SK-N-SH treated with all-trans-retinoic acid at 6 μM for 48 hours (cell line): ENCODE measurements around the gene KIF7.

Experiments
- ESRRG ChIP-seq: fragments of 250-450 bp; sonication (Bioruptor Pico); IDR thresholded peaks from 2 replicates; pipeline ENCODE4 v1.6.1; 2021; ENCODE audit warnings: mild to moderate bottlenecking
- GLIS3 ChIP-seq: fragments of 250-450 bp; sonication (Bioruptor Pico); IDR thresholded peaks from 2 replicates; pipeline ENCODE4 v1.5.0; 2020; ENCODE audit warnings: mild to moderate bottlenecking, moderate library complexity
- ISL1 ChIP-seq: fragments of 250-450 bp; sonication (Bioruptor Pico); IDR thresholded peaks from 2 replicates; pipeline ENCODE4 v2.1.2; 2022; ENCODE audit warnings: mild to moderate bottlenecking, moderate library complexity
- PATZ1 ChIP-seq: fragments of 250-450 bp; sonication (Bioruptor Pico); IDR thresholded peaks from 2 replicates; pipeline ENCODE4 v1.8.0; 2020; ENCODE audit warnings: mild to moderate bottlenecking, moderate library complexity, borderline replicate concordance
- RARB ChIP-seq: fragments of 250-450 bp; sonication (Bioruptor Pico); IDR thresholded peaks from 2 replicates; pipeline ENCODE4 v1.8.0; 2021; ENCODE audit warnings: mild to moderate bottlenecking, moderate library complexity
- SNAI2 ChIP-seq: fragments of 250-450 bp; sonication (Bioruptor Pico); IDR thresholded peaks from 2 replicates; pipeline ENCODE4 v1.5.0; 2020; ENCODE audit warnings: mild to moderate bottlenecking, moderate library complexity
- TCF4 ChIP-seq: fragments of 250-450 bp; sonication (Bioruptor Pico); IDR thresholded peaks from 2 replicates; pipeline ENCODE4 v1.8.0; 2021; ENCODE audit warnings: mild to moderate bottlenecking, moderate library complexity, borderline replicate concordance
- ZC3H10 ChIP-seq: fragments of 250-450 bp; sonication (Bioruptor Pico); IDR thresholded peaks from 2 replicates; pipeline ENCODE4 v1.5.1; 2021; ENCODE audit warnings: mild to moderate bottlenecking, moderate library complexity
- ZFP3 ChIP-seq: fragments of 250-450 bp; sonication (Bioruptor Pico); IDR thresholded peaks from 2 replicates; pipeline ENCODE4 v1.5.0; 2020; ENCODE audit warnings: mild to moderate bottlenecking, moderate library complexity
- ZNF70 ChIP-seq: fragments of 450-650 bp; formaldehyde crosslinking; IDR thresholded peaks from 2 replicates; pipeline ENCODE4 v1.5.0; 2020; ENCODE audit warnings: mild to moderate bottlenecking, moderate library complexity
- ZNF8 ChIP-seq: fragments of 450-650 bp; formaldehyde crosslinking; IDR thresholded peaks from 2 replicates; pipeline ENCODE4 v1.5.0; 2020; ENCODE audit warnings: mild to moderate bottlenecking, moderate library complexity

- TF ChIP-seq ZFP3 (no peak), RARB (CRISPR knock-in tag) (no peak), ZNF8 (CRISPR knock-in tag) (no peak), TCF4 (CRISPR knock-in tag) (no peak), SNAI2 (CRISPR knock-in tag) (no peak), PATZ1 (CRISPR knock-in tag) (no peak), GLIS3 (no peak), ZC3H10 (CRISPR knock-in tag) (no peak), ZNF70 (CRISPR knock-in tag) (no peak), ISL1 (CRISPR knock-in tag) (no peak), ESRRG (CRISPR knock-in tag) (no peak)
These were observed 15.0 kb downstream of the KIF7 start for GRCh38 chr15:89640245-89640644.
